Measurements from ENCODE around the gene ZNF44.

ZNF44 gene

GRCh38 chr19:12260236-12260635 is 34.4 kb downstream of the ZNF44 start:
- no peaks in the 10 kb centered on the region for H3K9me3 ChIP-seq (ENCODE audit: control insufficient read depth, low read depth, low read length)
- no peaks in the 10 kb centered on the region for H3K36me3 ChIP-seq (ENCODE audit: control insufficient read depth, low read depth, low read length)
- no peaks in the 10 kb centered on the region for H3K27me3 ChIP-seq (ENCODE audit: control insufficient read depth, insufficient read depth, low read length)
- no peak overlapping the region for H3K27ac ChIP-seq (ENCODE audit: low read length)
- no peaks in the 10 kb centered on the region for H3K4me1 ChIP-seq (ENCODE audit: control insufficient read depth, low read depth, low read length)
- no peak overlapping the region for H3K9ac ChIP-seq (ENCODE audit: low read length)
- no peak overlapping the region for H3K4me3 ChIP-seq (ENCODE audit: low read length)

GRCh38 chr19:12255372-12255771 is 39.3 kb downstream of the ZNF44 start:
- H3K9ac ChIP-seq (ENCODE audit: low read length): no peak overlapping the region
- no peaks in the 10 kb centered on the region for H3K27me3 ChIP-seq (ENCODE audit: control insufficient read depth, insufficient read depth, low read length)
- H3K9me3 ChIP-seq (ENCODE audit: control insufficient read depth, low read depth, low read length): peaks cover 4% of the 10 kb centered on the region
- H3K4me3 ChIP-seq (ENCODE audit: low read length): no peak overlapping the region
- no peaks in the 10 kb centered on the region for H3K36me3 ChIP-seq (ENCODE audit: control insufficient read depth, low read depth, low read length)
- H3K4me1 ChIP-seq (ENCODE audit: control insufficient read depth, low read depth, low read length): no peaks in the 10 kb centered on the region
- H3K27ac ChIP-seq (ENCODE audit: low read length): no peak overlapping the region

GRCh38 chr19:12247644-12248222 is 47.0 kb downstream of the ZNF44 start:
- H3K4me1 ChIP-seq (ENCODE audit: control insufficient read depth, low read depth, low read length): no peaks in the 10 kb centered on the region
- H3K36me3 ChIP-seq (ENCODE audit: control insufficient read depth, low read depth, low read length): no peaks in the 10 kb centered on the region
- no peak overlapping the region for H3K4me3 ChIP-seq (ENCODE audit: low read length)
- H3K9me3 ChIP-seq (ENCODE audit: control insufficient read depth, low read depth, low read length): peaks cover 37% of the 10 kb centered on the region
- no peak overlapping the region for H3K9ac ChIP-seq (ENCODE audit: low read length)
- no peak overlapping the region for H3K27ac ChIP-seq (ENCODE audit: low read length)
- no peaks in the 10 kb centered on the region for H3K27me3 ChIP-seq (ENCODE audit: control insufficient read depth, insufficient read depth, low read length)

- Histone ChIP-seq H3K27ac (ENCODE audit: low read length) (no peak overlapping the region), H3K27me3 (ENCODE audit: control insufficient read depth, insufficient read depth, low read length) (no peaks in the 10 kb centered on the region), H3K9me3 (ENCODE audit: control insufficient read depth, low read depth, low read length) (peaks cover 26% of the 10 kb centered on the region), H3K4me1 (ENCODE audit: control insufficient read depth, low read depth, low read length) (no peaks in the 10 kb centered on the region), H3K36me3 (ENCODE audit: control insufficient read depth, low read depth, low read length) (no peaks in the 10 kb centered on the region), H3K4me3 (ENCODE audit: low read length) (no peak overlapping the region), H3K9ac (ENCODE audit: low read length) (no peak overlapping the region)
These were observed 50.3 kb downstream of the ZNF44 start for GRCh38 chr19:12244370-12244769.

GRCh38 chr19:12237143-12237839 is 57.4 kb downstream of the ZNF44 start:
- no peaks in the 10 kb centered on the region for H3K4me1 ChIP-seq (ENCODE audit: control insufficient read depth, low read depth, low read length)
- no peak overlapping the region for H3K4me3 ChIP-seq (ENCODE audit: low read length)
- H3K9ac ChIP-seq (ENCODE audit: low read length): no peak overlapping the region
- H3K27me3 ChIP-seq (ENCODE audit: control insufficient read depth, insufficient read depth, low read length): no peaks in the 10 kb centered on the region
- no peaks in the 10 kb centered on the region for H3K36me3 ChIP-seq (ENCODE audit: control insufficient read depth, low read depth, low read length)
- no peak overlapping the region for H3K27ac ChIP-seq (ENCODE audit: low read length)
- peaks cover 3% of the 10 kb centered on the region for H3K9me3 ChIP-seq (ENCODE audit: control insufficient read depth, low read depth, low read length)

GRCh38 chr19:12232961-12233360 is 61.7 kb downstream of the ZNF44 start:
- Histone ChIP-seq H3K9ac (ENCODE audit: low read length) (no peak overlapping the region), H3K36me3 (ENCODE audit: control insufficient read depth, low read depth, low read length) (no peaks in the 10 kb centered on the region), H3K9me3 (ENCODE audit: control insufficient read depth, low read depth, low read length) (peaks cover 15% of the 10 kb centered on the region), H3K4me3 (ENCODE audit: low read length) (no peak overlapping the region), H3K27me3 (ENCODE audit: control insufficient read depth, insufficient read depth, low read length) (no peaks in the 10 kb centered on the region), H3K4me1 (ENCODE audit: control insufficient read depth, low read depth, low read length) (no peaks in the 10 kb centered on the region), H3K27ac (ENCODE audit: low read length) (no peak overlapping the region)

- H3K9ac ChIP-seq (ENCODE audit: low read length): no peak overlapping the region
- H3K27ac ChIP-seq (ENCODE audit: low read length): no peak overlapping the region
- H3K27me3 ChIP-seq (ENCODE audit: control insufficient read depth, insufficient read depth, low read length): no peaks in the 10 kb centered on the region
- no peaks in the 10 kb centered on the region for H3K36me3 ChIP-seq (ENCODE audit: control insufficient read depth, low read depth, low read length)
- no peaks in the 10 kb centered on the region for H3K4me1 ChIP-seq (ENCODE audit: control insufficient read depth, low read depth, low read length)
- H3K9me3 ChIP-seq (ENCODE audit: control insufficient read depth, low read depth, low read length): peaks cover 14% of the 10 kb centered on the region
- no peak overlapping the region for H3K4me3 ChIP-seq (ENCODE audit: low read length)
These were observed 63.6 kb downstream of the ZNF44 start for GRCh38 chr19:12230751-12231733.

GRCh38 chr19:12229990-12230389 is 64.7 kb downstream of the ZNF44 start:
- H3K9me3 ChIP-seq (ENCODE audit: control insufficient read depth, low read depth, low read length): peaks cover 17% of the 10 kb centered on the region
- no peak overlapping the region for H3K9ac ChIP-seq (ENCODE audit: low read length)
- no peak overlapping the region for H3K4me3 ChIP-seq (ENCODE audit: low read length)
- no peaks in the 10 kb centered on the region for H3K27me3 ChIP-seq (ENCODE audit: control insufficient read depth, insufficient read depth, low read length)
- H3K4me1 ChIP-seq (ENCODE audit: control insufficient read depth, low read depth, low read length): no peaks in the 10 kb centered on the region
- H3K36me3 ChIP-seq (ENCODE audit: control insufficient read depth, low read depth, low read length): no peaks in the 10 kb centered on the region
- H3K27ac ChIP-seq (ENCODE audit: low read length): no peak overlapping the region

GRCh38 chr19:12224676-12225075 is 70.0 kb downstream of the ZNF44 start:
- Histone ChIP-seq H3K36me3 (ENCODE audit: control insufficient read depth, low read depth, low read length) (no peaks in the 10 kb centered on the region), H3K27me3 (ENCODE audit: control insufficient read depth, insufficient read depth, low read length) (no peaks in the 10 kb centered on the region), H3K9me3 (ENCODE audit: control insufficient read depth, low read depth, low read length) (peaks cover 9% of the 10 kb centered on the region)

GRCh38 chr19:12222980-12223630 is 71.6 kb downstream of the ZNF44 start:
- H3K36me3 ChIP-seq (ENCODE audit: control insufficient read depth, low read depth, low read length): no peaks in the 10 kb centered on the region
- no peaks in the 10 kb centered on the region for H3K4me1 ChIP-seq (ENCODE audit: control insufficient read depth, low read depth, low read length)
- H3K27ac ChIP-seq (ENCODE audit: low read length): no peak overlapping the region
- H3K9ac ChIP-seq (ENCODE audit: low read length): no peak overlapping the region
- H3K9me3 ChIP-seq (ENCODE audit: control insufficient read depth, low read depth, low read length): peaks cover 12% of the 10 kb centered on the region
- no peak overlapping the region for H3K4me3 ChIP-seq (ENCODE audit: low read length)
- no peaks in the 10 kb centered on the region for H3K27me3 ChIP-seq (ENCODE audit: control insufficient read depth, insufficient read depth, low read length)

More at GRCh38 chr19:12224676-12225075, 70.0 kb downstream of the ZNF44 start:
- Histone ChIP-seq H3K4me1 (ENCODE audit: control insufficient read depth, low read depth, low read length) (no peaks in the 10 kb centered on the region), H3K4me3 (ENCODE audit: low read length) (no peak overlapping the region), H3K27ac (ENCODE audit: low read length) (no peak overlapping the region), H3K9ac (ENCODE audit: low read length) (no peak overlapping the region)

All from iPS-18a (cell line).